Measurements from ENCODE around the gene KLHL3.

- TF ChIP-seq L3MBTL2 (conservative IDR thresholded peaks at IDR 0.05), result no peak
- TF ChIP-seq SP1 (IDR thresholded peaks at IDR 0.05), result no peak
- TF ChIP-seq ARNT (IDR thresholded peaks at IDR 0.05), result no peak
- no peak for TF ChIP-seq SUZ12 (IDR thresholded peaks at IDR 0.05)
- no peak for TF ChIP-seq FOXM1 (IDR thresholded peaks at IDR 0.05; ENCODE audit: borderline replicate concordance)
- no peak for TF ChIP-seq NFRKB (IDR thresholded peaks at IDR 0.05)
- no peak for TF ChIP-seq HDGF (IDR thresholded peaks at IDR 0.05; ENCODE audit: borderline replicate concordance)
- TF ChIP-seq TARDBP (IDR thresholded peaks at IDR 0.05), result no peak
- no peak for TF ChIP-seq FOXK2 (IDR thresholded peaks at IDR 0.05)
- TF ChIP-seq FOXA1 (IDR thresholded peaks at IDR 0.05), result no peak
Observed at GRCh38 chr5:137693951-137694721, 41.8 kb downstream of the KLHL3 start.
